B cell (primary cell): Measurements from ENCODE around the gene BAZ2B. TPM values are rescaled to one million over a fixed set of nuclear protein-coding genes. Genes with fewer than 3 reads are reported as not detected.

Experiments
- ATAC-seq: fragments of 200-7000 bp; cut with Tn5 transposase; one replicate; pipeline ENCODE4 v1.10.0; 2021; ENCODE audit warnings: low read depth, mild to moderate bottlenecking, moderate number of reproducible peaks, moderate library complexity
- CTCF ChIA-PET: fragments of 350-600 bp; sonication (Branson Sonifier 250); formaldehyde crosslinking; loops from one replicate; lab custom pipeline; 2021; ENCODE audit warnings: antibody characterized with exemption, inconsistent platforms; lab: Charles Lee
- POLR2A ChIA-PET: fragments of 350-600 bp; sonication (Branson Sonifier 250); formaldehyde crosslinking; loops from one replicate; lab custom pipeline; 2021; ENCODE audit warnings: antibody characterized with exemption; lab: Charles Lee
- DNase-seq: peaks from one replicate; pipeline ENCODE4 v3.0.0; 2013
- H2AFZ ChIP-seq: 2 replicates; pipeline ENCODE4 v1.6.1; 2012; ENCODE audit warnings: mild to moderate bottlenecking, low read depth, low read length; ENCODE audit not compliant: insufficient read depth, poor library complexity, severe bottlenecking
- H3K27ac ChIP-seq, 2 donors: 1 replicate in 1 of 2; 2 replicates in 1 of 2; pipeline ENCODE4 v1.5.1; 2012 to 2013; ENCODE audit warnings: low read length in 2 of 2, mild to moderate bottlenecking in 2 of 2, moderate library complexity in 1 of 2
- H3K27me3 ChIP-seq, 4 experiments: fragments of 200-600 bp in 1 of 4; sonication (generic) in 1 of 4; replicated peaks in 1 of 4; 1 replicate in 2 of 4; 2 replicates in 2 of 4; pipeline versions ENCODE4 v1.6.1 to v1.7.0; 2013 to 2016; ENCODE audit warnings: low read length in 3 of 4, mild to moderate bottlenecking in 2 of 4, mixed read lengths in 1 of 4, moderate library complexity in 1 of 4; ENCODE audit not compliant: insufficient read depth in 4 of 4, control insufficient read depth in 3 of 4; ENCODE audit errors: control extremely low read depth in 1 of 4
- H3K36me3 ChIP-seq, 2 experiments: replicated peaks in 1 of 2; 1 replicate in 1 of 2; 2 replicates in 1 of 2; pipeline versions ENCODE4 v1.6.1 to v1.7.1; 2013; ENCODE audit warnings: low read length in 1 of 2; ENCODE audit not compliant: insufficient read depth in 2 of 2, control insufficient read depth in 1 of 2; ENCODE audit errors: control extremely low read depth in 1 of 2, extremely low read depth in 1 of 2
- H3K4me1 ChIP-seq, 2 donors: fragments of 200-600 bp in 1 of 2; sonication (generic) in 1 of 2; 1 replicate in 1 of 2; 2 replicates in 1 of 2; pipeline versions ENCODE4 v1.5.1 to v1.6.1; 2013 to 2017; ENCODE audit warnings: low read length in 2 of 2; ENCODE audit not compliant: control insufficient read depth in 2 of 2, insufficient read depth in 2 of 2
- H3K4me2 ChIP-seq: replicated peaks from 2 replicates; pipeline ENCODE3; 2012; ENCODE audit warnings: mild to moderate bottlenecking, low read depth, low read length; ENCODE audit not compliant: poor library complexity, severe bottlenecking
- H3K4me3 ChIP-seq, 5 experiments: fragments of 200-600 bp in 1 of 5; sonication (generic) in 1 of 5; 1 replicate in 3 of 5; 2 replicates in 2 of 5; pipeline versions ENCODE4 v1.5.1 to v1.7.0; 2011 to 2016; ENCODE audit warnings: low read length in 4 of 5, mild to moderate bottlenecking in 4 of 5, low read depth in 2 of 5, control low read depth in 1 of 5, moderate library complexity in 1 of 5; ENCODE audit not compliant: insufficient read depth in 1 of 5; ENCODE audit errors: control extremely low read depth in 1 of 5, extremely low read depth in 1 of 5
- H3K79me2 ChIP-seq: fragments of 200-600 bp; sonication (generic); one replicate; pipeline ENCODE4 v1.6.0; 2016; ENCODE audit warnings: low read length; ENCODE audit not compliant: control insufficient read depth, insufficient read depth
- H3K9ac ChIP-seq: fragments of 200-600 bp; sonication (generic); 2 replicates; pipeline ENCODE4 v1.6.1; 2017; ENCODE audit warnings: mild to moderate bottlenecking, low read length, moderate library complexity
- H3K9me3 ChIP-seq, 3 donors: one replicate each; pipeline versions ENCODE4 v1.6.1 to v1.7.1; 2013; ENCODE audit warnings: low read length in 2 of 3; ENCODE audit not compliant: control insufficient read depth in 2 of 3, insufficient read depth in 1 of 3; ENCODE audit errors: control extremely low read depth in 1 of 3
- H4K20me1 ChIP-seq: 2 replicates; pipeline ENCODE4 v1.6.0; 2012; ENCODE audit warnings: mild to moderate bottlenecking, low read length; ENCODE audit not compliant: insufficient read depth, control insufficient read depth, poor library complexity, severe bottlenecking
- H3K27ac Mint-ChIP-seq: one replicate; pipeline ENCODE4 v1.8.0; 2021; ENCODE audit warnings: mixed read lengths
- H3K27me3 Mint-ChIP-seq: one replicate; pipeline ENCODE4 v1.8.0; 2021; ENCODE audit warnings: mixed read lengths
- H3K4me1 Mint-ChIP-seq: one replicate; pipeline ENCODE4 v1.8.0; 2021; ENCODE audit warnings: mixed read lengths
- H3K4me3 Mint-ChIP-seq: one replicate; pipeline ENCODE4 v1.8.0; 2021; ENCODE audit warnings: mixed read lengths
- H3K9me3 Mint-ChIP-seq: one replicate; pipeline ENCODE4 v1.8.0; 2022; ENCODE audit warnings: mixed read lengths; ENCODE audit not compliant: insufficient read depth
- CTCF ChIP-seq: fragments of 200-600 bp; IDR thresholded peaks from one replicate; pipeline ENCODE4 v1.8.0; 2022; ENCODE audit warnings: antibody characterized with exemption, mild to moderate bottlenecking
- EZH2 ChIP-seq: IDR thresholded peaks from 2 replicates; pipeline ENCODE4 v1.6.1; 2012; ENCODE audit warnings: borderline replicate concordance, low read depth, mild to moderate bottlenecking, moderate library complexity, low read length; ENCODE audit not compliant: insufficient read depth, poor library complexity, severe bottlenecking
- WGBS: methylation state at CpG from one replicate; pipeline ENCODE4 v1.1.5; 2013; ENCODE audit warnings: missing lambda C conversion rate; ENCODE audit not compliant: insufficient coverage; 5-methylcytosine and 5-hydroxymethylcytosine counted together
- intact Hi-C: fragments of 100-400 bp; cut with micrococcal nuclease; formaldehyde crosslinking; loops from one replicate; pipeline ENCODE4 v1.10.0; 2022
- polyA plus RNA-seq: library from polyadenylated mRNA; depleted of rRNA; stranded (reverse); fragments of >200 nt; gene quantifications from 2 replicates; pipeline ENCODE4 v1.2.3, GENCODE V29; 2012
- total RNA-seq, 2 donors: library from RNA; stranded (reverse); fragments of 120-200 nt in 1 of 2; gene quantifications; 1 replicate in 1 of 2; 2 replicates in 1 of 2; pipeline versions ENCODE4 v1.2.3 to v1.2.4, GENCODE V29; 2013 to 2022

The BAZ2B gene
- total and polyA plus RNA-seq, 2 donors (not counting 1 experiment from before 2014, with no cell fraction given): 8.6 to 42.3 TPM

GRCh38 chr2:159501743-159502142, 114.6 kb downstream of the BAZ2B start:
- peaks cover 2 to 4% of the 10 kb centered on the region in 2 experiments for H3K36me3 ChIP-seq
- no peak overlapping the region for H3K27ac ChIP-seq
- TF ChIP-seq EZH2 (no peak), CTCF (no peak)
- POLR2A ChIA-PET: no interaction called here
- Mint-ChIP-seq H3K4me1 (peaks cover 12% of the 10 kb centered on the region), H3K27ac (no peak overlapping the region), H3K9me3 (no peaks in the 10 kb centered on the region), H3K27me3 (no peaks in the 10 kb centered on the region), H3K4me3 (no peak overlapping the region)
- no peaks in the 10 kb centered on the region for H3K4me1 ChIP-seq
- H3K9ac ChIP-seq: no peak overlapping the region
- DNase-seq (no peak), ATAC-seq (no peak)
- H3K9me3 ChIP-seq: peaks cover 0 to 9% (median 4%) of the 10 kb centered on the region in 3 donors
- no peaks in the 10 kb centered on the region for H4K20me1 ChIP-seq
- no peak overlapping the region for H3K4me3 ChIP-seq
- no peak overlapping the region for H3K4me2 ChIP-seq
- H3K27me3 ChIP-seq: no peaks in the 10 kb centered on the region
- H3K79me2 ChIP-seq: no peaks in the 10 kb centered on the region
- no peak overlapping the region for H2AFZ ChIP-seq
- CTCF ChIA-PET: no interaction called here
- intact Hi-C loops: no loop called here
- no CpG with 5 or more reads among the region's 1 CpG for WGBS

GRCh38 chr2:159497847-159498246, 118.5 kb downstream of the BAZ2B start:
- H3K9me3 ChIP-seq: peaks cover 0 to 12% (median 1%) of the 10 kb centered on the region in 3 donors
- WGBS: no CpG with 5 or more reads among the region's 2 CpGs
- CTCF ChIA-PET: no interaction called here

More at GRCh38 chr2:159497847-159498246, 118.5 kb downstream of the BAZ2B start:
- no peaks in the 10 kb centered on the region for H3K4me1 ChIP-seq
- peaks cover 2 to 4% of the 10 kb centered on the region in 2 experiments for H3K36me3 ChIP-seq
- no peak for TF ChIP-seq EZH2
- TF ChIP-seq CTCF: no peak
- no peak overlapping the region for H3K4me3 ChIP-seq
- H3K27ac ChIP-seq: no peak overlapping the region
- no peak overlapping the region for H2AFZ ChIP-seq
- no peaks in the 10 kb centered on the region for H3K27me3 ChIP-seq
- Mint-ChIP-seq H3K4me3 (no peak overlapping the region), H3K27ac (no peak overlapping the region), H3K4me1 (peaks cover 10% of the 10 kb centered on the region), H3K27me3 (no peaks in the 10 kb centered on the region), H3K9me3 (no peaks in the 10 kb centered on the region)
- no peak for ATAC-seq
- H4K20me1 ChIP-seq: no peaks in the 10 kb centered on the region
- H3K79me2 ChIP-seq: peaks cover 11% of the 10 kb centered on the region
- H3K4me2 ChIP-seq: no peak overlapping the region
- no peak overlapping the region for H3K9ac ChIP-seq
- intact Hi-C loops: no loop called here
- DNase-seq: no peak
- POLR2A ChIA-PET: no interaction called here
